K562 (cell line): ENCODE data around the gene RFX7. TPM values are rescaled to one million over a fixed set of nuclear protein-coding genes. Genes with fewer than 3 reads are reported as not detected.
A peak's percentile ranks its signal among the peaks of the same experiment; 100 is the strongest.

Source experiments
- CCAR2 ChIP-seq: fragments of 200-400 bp; formaldehyde crosslinking; IDR thresholded peaks from 2 replicates; pipeline ENCODE4 v1.6.1; 2017; ENCODE audit warnings: mild to moderate bottlenecking, low read depth, low read length
- EP400 ChIP-seq: fragments of 450-650 bp; IDR thresholded peaks from 2 replicates; pipeline ENCODE4 v1.6.1; 2017; ENCODE audit warnings: antibody characterized with exemption, mild to moderate bottlenecking, moderate library complexity
- FOXP1 ChIP-seq: sonication (generic); formaldehyde crosslinking; IDR thresholded peaks from 2 replicates; pipeline ENCODE4 v1.8.0; 2022; ENCODE audit warnings: mild to moderate bottlenecking, missing genetic modification reagents
- HDAC3 ChIP-seq: fragments of 450-650 bp; IDR thresholded peaks from 2 replicates; pipeline ENCODE4 v1.6.1; 2018; ENCODE audit warnings: borderline replicate concordance, mild to moderate bottlenecking, moderate library complexity; ENCODE audit not compliant: partially characterized antibody
- HNRNPLL ChIP-seq: fragments of 200-400 bp; formaldehyde crosslinking; IDR thresholded peaks from 2 replicates; pipeline ENCODE4 v1.6.1; 2017; ENCODE audit warnings: low read length, low read depth, mild to moderate bottlenecking; ENCODE audit not compliant: poor library complexity, severe bottlenecking
- HSF4 ChIP-seq: fragments of 250-450 bp; sonication (Bioruptor Pico); IDR thresholded peaks from 2 replicates; pipeline ENCODE4 v2.1.2; 2022; ENCODE audit warnings: mild to moderate bottlenecking, moderate library complexity, borderline replicate concordance
- LEF1 ChIP-seq: fragments of 450-650 bp; IDR thresholded peaks from 2 replicates; pipeline ENCODE4 v1.6.1; 2016; ENCODE audit warnings: mild to moderate bottlenecking
- PHF8 ChIP-seq: fragments of 200-600 bp; sonication (generic); IDR thresholded peaks from 2 replicates; pipeline ENCODE4 v1.6.1; 2012; ENCODE audit warnings: mixed run types, mild to moderate bottlenecking, inconsistent platforms, low read length, moderate library complexity, borderline replicate concordance
- SFPQ ChIP-seq: fragments of 200-400 bp; formaldehyde crosslinking; IDR thresholded peaks from 2 replicates; pipeline ENCODE4 v1.6.1; 2017; ENCODE audit warnings: mild to moderate bottlenecking, low read depth, low read length, moderate library complexity
- SRSF7 ChIP-seq: fragments of 200-400 bp; formaldehyde crosslinking; optimal IDR thresholded peaks from 2 replicates; pipeline ENCODE3; 2017; ENCODE audit warnings: mild to moderate bottlenecking, low read depth, low read length
- STAT5B ChIP-seq: fragments of 250-450 bp; sonication (Bioruptor Pico); IDR thresholded peaks from 2 replicates; pipeline ENCODE4 v1.8.0; 2021; ENCODE audit warnings: mild to moderate bottlenecking, inconsistent platforms
- TSC22D4 ChIP-seq: fragments of 450-650 bp; IDR thresholded peaks from 2 replicates; pipeline ENCODE4 v1.6.1; 2016; ENCODE audit warnings: missing genetic modification characterization, missing biosample characterization, control low read depth
- U2AF1 ChIP-seq: fragments of 200-400 bp; formaldehyde crosslinking; optimal IDR thresholded peaks from 2 replicates; pipeline ENCODE3; 2017; ENCODE audit warnings: mild to moderate bottlenecking, low read depth, low read length, moderate library complexity
- ZBTB40 ChIP-seq, 2 experiments: fragments of 450-650 bp in 1 of 2; sonication (generic) in 1 of 2; formaldehyde crosslinking in 1 of 2; IDR thresholded peaks; 2 replicates each; pipeline versions ENCODE4 v1.7.1 to v1.9.0; 2016 to 2022; ENCODE audit warnings: inconsistent platforms in 1 of 2, mild to moderate bottlenecking in 1 of 2, missing genetic modification reagents in 1 of 2
- ZC3H11A ChIP-seq: IDR thresholded peaks from 2 replicates; pipeline ENCODE4 v1.6.1; 2012; ENCODE audit warnings: low read depth, low read length, improper control_type of control experiment
- ZNF282 ChIP-seq: sonication (generic); formaldehyde crosslinking; IDR thresholded peaks from 2 replicates; pipeline ENCODE4 v1.8.1; 2023; ENCODE audit warnings: missing genetic modification reagents
- polyA plus RNA-seq, 8 experiments: library from polyadenylated mRNA; depleted of rRNA in 4 of 8; stranded (reverse) in 5 of 8; unstranded in 3 of 8; fragments of >200 nt; fragmentation: Nextera tagmentation in 2 of 8; fragmentation: Illumina TruSeq in 1 of 8; extraction: Ambion mirVana in 2 of 8; extraction: Trizol in 1 of 8; gene quantifications; 2 replicates each; pipeline versions ENCODE4 v1.2.1 to v1.2.3, GENCODE V29; 2011 to 2014; ENCODE audit warnings: inconsistent platforms in 1 of 8, missing spikeins in 1 of 8
- total RNA-seq, 7 experiments: library from RNA; depleted of rRNA in 6 of 7; stranded (reverse); fragments of >200 nt in 6 of 7; fragmentation: Illumina TruSeq in 2 of 7; extraction: Trizol in 2 of 7; gene quantifications; 2 replicates each; pipeline versions ENCODE4 v1.2.1 to v1.2.3, GENCODE V29; 2011 to 2021; ENCODE audit warnings: low replicate concordance in 1 of 7

The RFX7 gene
- total and polyA plus RNA-seq, 9 of the 15 experiments (the other 6 are each of a cell fraction or from before 2014, with no cell fraction given), result 2.4 to 17.9 (median 6.3) TPM

GRCh38 chr15:56245871-56246814, 2.5 kb upstream of the RFX7 start (continued):
- TF ChIP-seq ZBTB40 (IDR thresholded peaks at IDR 0.05) (peak; percentile 86), ZBTB40 (CRISPR knock-in tag; IDR thresholded peaks at IDR 0.05) (no peak), HSF4 (CRISPR knock-in tag) (no peak), FOXP1 (no peak), ZNF282 (CRISPR knock-in tag) (no peak), HDAC3 (no peak), HNRNPLL (no peak), EP400 (peak; percentile 56), SFPQ (no peak), TSC22D4 (tag) (no peak), LEF1 (peak; percentile 37), ZC3H11A (no peak), SRSF7 (no peak), STAT5B (CRISPR knock-in tag) (no peak), PHF8 (peak; percentile 40; the same call in 1 of the 2 replicates), U2AF1 (no peak), CCAR2 (no peak)
